ENCODE data around the gene RAB5B.

GRCh38 chr12:55983232-55983842 lies 9.5 kb downstream of the RAB5B start:
- no peak for TF ChIP-seq EZH2phosphoT487 (IDR thresholded peaks at IDR 0.05; ENCODE audit: low read depth, severe bottlenecking, unreplicated experiment)
- TF ChIP-seq CTCF (IDR thresholded peaks at IDR 0.05; ENCODE audit: poor library complexity): no peak
